H1 (cell line): ENCODE results near the gene FAM227B. TPM values are rescaled to one million over a fixed set of nuclear protein-coding genes. Genes with fewer than 3 reads are reported as not detected.

Experiments used
- polyA plus RNA-seq, 7 experiments: library from polyadenylated mRNA; depleted of rRNA in 3 of 7; stranded (reverse) in 5 of 7; unstranded in 2 of 7; fragments of >200 nt in 5 of 7; fragments of 200-250 nt in 2 of 7; gene quantifications; 1 replicate in 5 of 7; 2 replicates in 1 of 7; 4 replicates in 1 of 7; pipeline versions ENCODE4 v1.2.1 to v1.2.3, GENCODE V29; 2011 to 2013; ENCODE audit warnings: missing spikeins in 2 of 7, mixed read lengths in 2 of 7
- total RNA-seq: library from RNA; stranded (reverse); fragmentation: NEBNext Ultra II Directional; extraction: Animal tissue kit (Norgen Biotek cat#: 25700); gene quantifications from 2 replicates; pipeline ENCODE4 v1.2.1, GENCODE V29; 2021

Gene FAM227B
- total and polyA plus RNA-seq, 2 of the 8 experiments (the other 6 are each of a cell fraction or from before 2014, with no cell fraction given), result 4.0 to 6.5 TPM

Other genes starting within 250 kb of the FAM227B start
- not detected in 2 replicates for gene FGF7, start 197.6 kb downstream of the FAM227B start, total RNA-seq
- gene FGF7, start 197.6 kb downstream of the FAM227B start, polyA plus RNA-seq (2011; rRNA removed), result not detected in 2 replicates
- gene DTWD1, start 230 bp upstream of the FAM227B start, total RNA-seq, result 32.0 and 32.4 TPM in 2 replicates
- gene DTWD1, start 230 bp upstream of the FAM227B start, polyA plus RNA-seq (2011; rRNA removed), result 4.9 and 10.4 TPM in 2 replicates